ENCODE results near the gene COL27A1.
A peak's percentile ranks its signal among the peaks of the same experiment; 100 is the strongest.

COL27A1 gene

DNA sequence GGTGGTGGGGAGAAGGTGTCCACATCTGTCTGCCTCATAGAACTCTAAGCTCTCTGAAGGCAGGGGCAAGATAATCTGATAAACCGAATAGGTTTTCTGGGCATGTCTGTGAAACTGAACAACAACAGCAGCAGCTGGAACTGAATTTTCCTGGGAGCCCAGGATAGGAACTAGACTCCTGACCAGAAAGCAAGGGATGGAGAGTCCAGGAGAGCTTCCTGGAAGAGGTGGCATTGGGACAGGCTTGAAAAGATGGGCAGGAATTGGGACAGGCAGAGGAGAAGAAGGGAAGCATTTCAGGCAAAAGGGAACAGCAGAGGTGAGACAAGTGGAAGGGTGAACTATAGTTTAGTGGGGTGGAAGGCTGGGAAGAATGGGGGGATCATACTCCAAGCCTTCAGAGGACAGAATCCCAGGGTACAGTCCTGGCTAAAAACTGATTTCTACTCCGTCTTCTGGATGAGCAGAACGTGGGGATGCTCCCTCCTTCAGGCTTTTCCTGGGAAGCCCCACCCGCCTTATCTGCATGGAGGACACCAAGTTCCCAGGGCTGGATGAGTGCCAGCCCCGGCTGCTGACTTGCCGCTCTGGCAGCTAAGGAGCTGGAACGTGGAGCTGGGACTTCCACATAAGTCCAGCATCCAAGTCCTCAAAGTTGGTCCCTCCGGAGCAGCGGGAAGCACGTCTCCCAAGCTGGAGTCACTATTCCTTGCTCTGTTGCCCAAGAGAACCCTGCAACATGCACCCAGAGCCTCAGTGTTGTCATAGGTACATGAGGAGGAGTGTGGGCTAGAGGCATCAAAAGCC lies 42.4 kb upstream of the COL27A1 start:
- TF ChIP-seq CTCF (IDR thresholded peaks at IDR 0.05; ENCODE audit: low read length, missing control alignments), result no peak
- peak; percentile 61 for DNase-seq (ENCODE audit: low read depth)
- H3K4me3 ChIP-seq (replicated peaks; ENCODE audit: low read depth, low read length), result no peak overlapping the region

GRCh38 chr9:114114364-114114763 lies 41.0 kb upstream of the COL27A1 start:
- DNase-seq (ENCODE audit: low read depth), result no peak
- no peak overlapping the region for H3K4me3 ChIP-seq (replicated peaks; ENCODE audit: low read depth, low read length)
- TF ChIP-seq CTCF (IDR thresholded peaks at IDR 0.05; ENCODE audit: low read length, missing control alignments), result no peak

DNA sequence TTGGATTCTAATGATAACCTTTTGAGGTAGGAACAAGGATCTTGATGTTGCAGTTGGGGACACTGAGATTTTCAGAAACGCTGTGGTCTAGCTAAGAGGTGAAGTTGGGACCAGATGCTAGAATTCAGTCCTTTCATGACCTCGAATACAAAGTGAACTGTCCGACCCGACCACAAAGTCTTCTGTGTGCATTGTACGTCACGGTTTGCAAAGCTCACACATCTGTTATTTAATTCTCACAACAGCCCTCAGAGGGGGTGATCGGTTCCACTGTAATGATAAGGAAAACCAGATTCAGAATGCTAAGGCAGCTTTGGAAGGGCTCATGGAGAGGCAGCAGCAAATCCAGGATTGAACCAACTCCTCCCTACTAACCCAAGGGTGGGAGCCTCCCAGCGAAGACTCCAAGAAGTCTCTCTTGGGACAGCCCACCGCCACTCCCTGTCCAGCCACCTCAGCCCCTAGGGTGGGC lies 39.6 kb upstream of the COL27A1 start:
- H3K4me3 ChIP-seq (replicated peaks; ENCODE audit: low read depth, low read length), result no peak overlapping the region
- no peak for DNase-seq (ENCODE audit: low read depth)
- no peak for TF ChIP-seq CTCF (IDR thresholded peaks at IDR 0.05; ENCODE audit: low read length, missing control alignments)

DNA sequence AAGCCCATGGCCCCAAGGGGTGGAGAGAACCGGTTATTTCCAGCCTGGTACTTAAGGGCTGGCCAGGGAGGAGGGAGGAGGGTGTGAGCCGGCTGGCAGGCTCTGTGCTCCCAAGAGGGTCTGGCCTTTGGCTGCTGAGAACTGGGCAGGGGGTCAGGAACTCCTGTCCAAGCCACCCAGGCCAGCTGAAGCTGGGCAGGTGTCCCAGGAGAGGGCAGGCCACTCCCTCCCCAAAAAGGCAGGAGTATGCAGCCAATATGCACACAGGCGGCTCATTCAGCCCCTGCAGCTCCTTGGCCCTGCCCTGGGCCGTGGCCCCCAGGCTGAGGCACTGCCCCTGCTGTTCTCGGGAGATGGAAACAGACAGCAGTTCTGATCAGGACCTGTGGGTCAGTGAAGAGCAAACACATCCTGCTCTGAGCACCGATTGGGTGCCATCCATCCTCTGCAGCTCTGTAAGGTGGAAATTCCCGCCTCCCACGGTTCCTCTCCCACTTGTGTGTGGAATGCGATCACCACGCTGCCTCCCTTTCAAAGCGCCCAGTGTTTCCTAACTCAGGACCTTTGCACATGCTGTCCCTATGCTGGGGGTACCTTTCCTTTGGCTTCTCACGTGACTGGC lies 39.1 kb upstream of the COL27A1 start:
- no peak overlapping the region for H3K4me3 ChIP-seq (replicated peaks; ENCODE audit: low read depth, low read length)
- no peak for DNase-seq (ENCODE audit: low read depth)
- no peak for TF ChIP-seq CTCF (IDR thresholded peaks at IDR 0.05; ENCODE audit: low read length, missing control alignments)

DNA sequence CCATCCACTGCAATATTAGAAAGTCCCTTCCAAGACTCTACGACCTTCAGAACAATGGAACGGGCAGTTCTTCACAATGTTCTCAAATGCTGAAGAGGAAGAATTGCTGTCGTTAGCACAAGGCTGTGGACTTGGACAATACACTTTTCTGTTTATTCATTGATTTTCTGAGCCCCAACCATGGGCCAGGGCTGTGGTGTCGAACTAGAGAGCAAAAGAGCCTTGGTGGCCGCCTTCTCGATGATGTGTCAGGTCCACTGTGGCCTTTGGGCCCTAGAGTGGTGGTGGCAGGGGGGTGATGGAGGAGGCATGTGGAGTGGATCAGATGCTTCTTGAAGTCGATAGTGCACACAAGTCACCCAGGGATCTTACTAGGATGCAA lies 37.7 kb upstream of the COL27A1 start:
- DNase-seq (ENCODE audit: low read depth), result no peak
- H3K4me3 ChIP-seq (replicated peaks; ENCODE audit: low read depth, low read length), result no peak overlapping the region
- no peak for TF ChIP-seq CTCF (IDR thresholded peaks at IDR 0.05; ENCODE audit: low read length, missing control alignments)

GRCh38 chr9:114117996-114118830 lies 37.1 kb upstream of the COL27A1 start:
- no peak overlapping the region for H3K4me3 ChIP-seq (replicated peaks; ENCODE audit: low read depth, low read length)
- no peak for DNase-seq (ENCODE audit: low read depth)
- TF ChIP-seq CTCF (IDR thresholded peaks at IDR 0.05; ENCODE audit: low read length, missing control alignments), result no peak
